ENCODE measurements around the gene COL10A1.

The COL10A1 gene

DNA sequence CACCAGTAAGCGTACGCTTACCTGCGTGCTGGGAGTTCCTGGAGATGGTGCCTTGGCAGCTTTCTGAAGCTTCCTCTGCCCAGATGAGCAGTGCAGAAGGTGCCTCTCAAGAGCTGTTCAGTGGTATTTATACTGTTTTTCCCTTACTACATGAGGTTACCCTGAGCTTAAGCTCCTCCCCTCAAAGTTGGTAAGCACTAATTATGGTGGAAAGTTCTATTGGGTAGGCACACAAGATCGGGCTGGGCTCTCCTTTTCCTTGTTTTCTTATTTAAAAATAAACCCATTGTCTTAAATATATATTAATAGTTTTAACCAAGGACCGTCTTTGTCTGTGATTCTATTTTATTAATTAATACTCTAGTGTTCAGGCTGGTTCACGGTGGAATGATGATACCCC is at the start of gene COL10A1:
Gene COL10A1, minus strand, starts transcription at position 101 of the 400 bp plus-strand sequence. CDS start 640 bp downstream, outside the sequence.
- DNase-seq = no peak

DNA sequence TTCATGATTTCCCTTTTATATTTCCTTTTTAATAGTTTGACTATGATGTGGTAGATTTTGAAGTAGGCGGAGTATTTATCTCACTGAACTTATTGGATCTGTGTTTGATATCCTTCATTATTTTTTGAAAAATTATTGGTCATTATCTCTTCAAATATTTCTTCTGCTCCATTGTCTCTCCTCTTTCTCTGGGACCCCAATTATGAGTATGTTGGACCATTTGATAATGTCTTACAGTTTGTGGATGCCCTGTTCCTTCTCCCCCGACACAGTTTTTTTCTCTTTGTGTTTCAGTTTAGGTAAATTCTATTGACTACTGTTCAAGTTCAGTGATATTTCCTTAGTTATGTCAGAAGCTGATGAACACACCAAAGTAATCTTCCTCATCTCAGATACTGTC is 49.4 kb upstream of the COL10A1 start:
- no peak for DNase-seq

DNA sequence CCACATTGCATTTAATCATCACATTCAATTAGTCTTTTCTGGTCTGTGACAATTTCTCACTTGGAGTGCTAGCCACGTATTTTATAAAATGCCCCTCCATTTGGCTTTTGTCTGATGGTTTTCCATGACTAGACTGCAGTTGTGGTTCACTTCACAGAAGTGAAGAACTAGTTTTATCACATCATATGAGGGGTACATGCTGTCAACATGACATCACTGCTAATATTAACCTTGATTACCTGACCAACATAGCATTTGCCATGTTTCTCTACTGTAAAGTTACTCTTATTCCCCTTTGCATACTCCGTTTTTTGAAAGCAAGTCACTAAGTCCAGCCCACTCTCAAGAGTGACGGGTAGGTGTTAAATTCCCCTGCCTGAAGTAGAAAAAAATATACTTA is 48.0 kb upstream of the COL10A1 start:
- no peak for DNase-seq

DNA sequence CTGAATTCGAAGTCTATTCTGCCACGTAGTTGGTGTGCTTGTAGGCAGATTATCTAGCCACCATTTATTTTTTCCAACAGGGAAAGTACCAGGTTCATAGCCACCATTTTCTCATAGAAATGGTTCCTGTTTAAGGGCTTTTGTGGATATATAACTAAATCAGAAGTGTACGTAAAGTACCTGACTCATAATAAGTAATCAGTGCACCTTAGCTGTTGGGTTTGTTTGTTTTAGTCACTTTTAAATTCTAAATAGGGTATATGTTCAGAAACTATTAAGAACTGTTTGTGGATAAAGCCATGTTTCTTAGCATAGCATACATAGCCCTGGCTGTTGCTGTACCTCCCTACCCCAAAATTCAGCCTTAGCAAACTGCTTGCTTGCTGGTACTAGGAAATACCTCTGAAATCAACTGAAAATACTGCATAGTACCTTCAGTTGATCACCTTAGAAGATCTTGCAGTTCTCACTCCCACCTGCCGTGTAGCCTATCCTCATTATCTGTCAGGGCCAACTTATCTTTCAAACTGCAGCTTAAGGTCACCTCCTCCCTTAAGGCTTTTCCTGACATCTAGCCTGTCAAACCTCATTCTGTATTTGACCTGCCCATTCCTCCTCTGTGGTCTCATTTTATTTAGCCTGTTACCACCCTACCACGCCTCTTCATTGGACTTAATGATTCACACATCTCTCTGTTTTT is 44.6 kb upstream of the COL10A1 start:
- no peak for DNase-seq

DNA sequence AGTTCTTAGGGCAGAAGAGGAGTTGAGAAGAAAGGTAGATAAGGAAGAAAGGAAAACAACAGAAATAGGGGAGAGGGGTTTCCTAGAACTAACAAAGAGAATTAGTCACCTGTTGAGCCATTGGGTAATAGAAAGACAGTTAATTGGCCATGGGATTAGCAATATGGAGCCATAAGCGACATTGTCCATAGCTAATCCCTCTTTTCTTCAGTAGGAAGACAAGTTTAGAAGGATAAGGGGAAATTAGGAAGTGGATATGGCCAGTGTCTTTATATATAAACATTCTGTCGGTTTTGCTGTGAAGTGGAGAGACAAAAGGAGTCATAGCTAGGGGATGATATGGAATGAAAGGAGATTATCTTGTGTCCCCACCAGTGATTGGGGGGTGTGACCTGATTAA is 43.9 kb upstream of the COL10A1 start:
- no peak for DNase-seq

DNA sequence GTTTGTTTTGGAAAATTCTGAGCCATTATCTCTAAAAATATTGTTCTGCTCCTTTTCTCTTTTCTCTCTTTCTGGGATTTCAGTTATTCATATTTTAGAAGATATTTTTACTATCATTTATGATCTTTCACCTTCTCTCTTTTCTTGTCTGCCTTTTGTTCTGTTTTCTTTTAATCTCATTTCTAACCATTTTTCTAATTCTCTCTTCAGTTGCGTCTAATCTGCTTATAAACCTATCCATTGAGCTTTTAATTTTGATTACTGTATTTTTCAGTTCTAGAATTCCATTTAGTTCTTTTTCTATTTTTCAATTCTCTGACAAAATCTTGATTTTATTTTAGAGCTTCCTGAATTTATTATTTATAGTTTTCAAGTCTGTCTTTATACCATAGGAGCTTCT is 42.2 kb upstream of the COL10A1 start:
- no peak for DNase-seq

DNA sequence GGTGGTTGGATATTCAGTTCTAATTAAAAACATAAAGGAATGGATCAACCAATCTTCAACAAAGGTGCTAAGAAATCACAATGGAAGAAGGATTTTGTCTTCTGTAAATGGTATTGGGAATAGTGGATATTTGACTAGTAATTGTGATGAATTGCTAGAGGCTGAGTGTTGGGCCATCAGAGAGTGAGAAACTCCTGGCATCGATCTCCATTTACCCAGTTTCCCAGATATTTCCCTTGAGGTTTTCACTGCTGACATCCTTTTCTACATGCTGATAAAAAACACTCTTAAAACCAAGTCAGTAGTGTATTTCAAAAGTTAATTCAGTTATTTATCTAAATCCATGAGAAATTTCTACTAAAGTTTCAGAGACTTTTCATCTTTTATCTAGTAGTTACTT is 40.4 kb upstream of the COL10A1 start:
- DNase-seq = no peak

DNA sequence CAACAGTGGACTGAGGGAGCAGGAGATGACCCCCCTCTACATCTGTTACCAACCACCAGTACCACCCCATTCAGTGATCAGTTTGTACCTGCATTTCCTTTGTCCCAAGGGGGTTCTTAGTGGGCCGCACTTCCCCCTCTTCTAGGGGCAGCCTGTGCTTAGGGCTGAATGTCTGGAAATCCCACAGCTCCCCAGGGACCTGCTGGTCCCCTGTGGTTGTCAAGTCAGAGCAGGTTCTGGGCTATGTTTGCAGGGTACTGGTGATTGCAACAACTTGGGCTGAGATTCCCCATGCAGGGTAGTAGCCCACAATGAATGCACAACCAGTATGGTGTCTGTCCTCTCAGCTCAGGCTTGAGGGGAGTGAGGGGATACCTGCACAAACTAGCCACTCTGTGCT is 39.7 kb upstream of the COL10A1 start:
- DNase-seq = no peak

DNA sequence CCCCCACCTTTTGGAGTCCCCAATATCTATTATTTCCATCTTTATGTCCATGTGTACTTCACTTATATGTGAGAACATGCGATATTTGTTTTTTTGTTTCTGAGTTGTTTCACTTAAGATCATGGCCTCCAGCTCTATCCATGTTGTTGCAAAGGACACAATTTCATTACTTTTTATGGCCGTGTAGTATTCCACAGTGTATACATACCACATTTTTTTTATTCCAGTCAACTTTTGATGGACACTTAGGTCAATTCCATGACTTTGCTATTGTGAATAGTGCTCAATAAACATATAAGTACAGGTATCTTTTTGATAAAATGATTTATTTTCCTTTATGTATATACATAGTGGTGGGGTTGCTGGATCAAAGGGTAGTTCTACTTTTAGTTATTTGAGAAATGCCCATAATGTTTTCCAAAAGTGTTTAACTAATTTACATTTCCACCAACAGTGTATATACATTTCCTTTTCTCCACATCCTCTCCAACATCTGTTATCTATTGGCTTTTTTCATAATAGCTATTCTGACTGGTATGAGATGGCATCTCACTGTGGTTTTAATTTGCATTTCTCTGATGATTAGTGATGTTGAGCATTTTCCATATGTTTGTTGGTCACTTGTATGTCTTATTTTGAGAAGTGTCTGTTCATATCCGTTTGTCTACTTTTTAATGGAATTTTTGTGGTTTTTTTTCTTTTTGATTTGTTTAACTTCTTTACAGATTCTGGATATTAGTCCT is 34.0 kb upstream of the COL10A1 start:
- DNase-seq = no peak

DNA sequence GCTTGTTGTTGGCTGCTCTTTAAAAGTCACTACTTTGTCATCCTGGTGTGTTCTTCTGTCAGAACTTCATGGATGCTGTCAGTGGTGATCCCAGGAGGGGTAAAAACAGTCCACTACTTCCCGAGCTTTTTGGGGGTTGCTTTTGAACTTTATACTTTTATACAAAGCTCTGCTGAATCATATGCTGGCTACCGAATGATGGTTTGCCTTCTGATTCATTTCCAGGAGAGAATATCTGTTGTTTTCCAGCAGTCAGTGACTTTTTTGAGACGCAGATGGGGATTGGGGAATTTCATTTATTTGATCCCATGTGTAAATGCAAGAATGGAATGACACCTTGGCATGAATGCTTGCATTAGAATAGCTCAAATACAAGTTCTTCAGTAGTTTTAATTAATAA is 32.7 kb upstream of the COL10A1 start:
- peak; percentile 19 for DNase-seq

DNA sequence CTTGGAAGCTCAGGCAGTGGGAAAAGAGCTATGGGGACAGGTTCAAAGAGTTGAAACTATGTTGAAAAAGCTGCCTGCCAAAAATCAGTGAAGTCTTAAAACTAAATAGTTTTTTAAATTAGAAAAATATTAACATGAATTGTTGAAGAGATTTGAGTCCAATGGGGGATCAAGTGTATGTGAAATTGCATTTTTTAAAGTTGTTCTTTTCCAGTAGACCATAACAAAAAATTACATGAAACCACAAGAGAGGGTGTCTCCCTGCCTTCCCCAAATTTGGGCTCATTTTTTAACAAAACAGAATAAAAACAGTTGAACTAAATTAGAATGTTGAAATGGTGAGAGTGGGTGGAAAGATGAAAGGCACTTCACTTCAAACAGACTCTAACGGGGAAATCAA is 31.5 kb upstream of the COL10A1 start:
- DNase-seq = no peak

DNA sequence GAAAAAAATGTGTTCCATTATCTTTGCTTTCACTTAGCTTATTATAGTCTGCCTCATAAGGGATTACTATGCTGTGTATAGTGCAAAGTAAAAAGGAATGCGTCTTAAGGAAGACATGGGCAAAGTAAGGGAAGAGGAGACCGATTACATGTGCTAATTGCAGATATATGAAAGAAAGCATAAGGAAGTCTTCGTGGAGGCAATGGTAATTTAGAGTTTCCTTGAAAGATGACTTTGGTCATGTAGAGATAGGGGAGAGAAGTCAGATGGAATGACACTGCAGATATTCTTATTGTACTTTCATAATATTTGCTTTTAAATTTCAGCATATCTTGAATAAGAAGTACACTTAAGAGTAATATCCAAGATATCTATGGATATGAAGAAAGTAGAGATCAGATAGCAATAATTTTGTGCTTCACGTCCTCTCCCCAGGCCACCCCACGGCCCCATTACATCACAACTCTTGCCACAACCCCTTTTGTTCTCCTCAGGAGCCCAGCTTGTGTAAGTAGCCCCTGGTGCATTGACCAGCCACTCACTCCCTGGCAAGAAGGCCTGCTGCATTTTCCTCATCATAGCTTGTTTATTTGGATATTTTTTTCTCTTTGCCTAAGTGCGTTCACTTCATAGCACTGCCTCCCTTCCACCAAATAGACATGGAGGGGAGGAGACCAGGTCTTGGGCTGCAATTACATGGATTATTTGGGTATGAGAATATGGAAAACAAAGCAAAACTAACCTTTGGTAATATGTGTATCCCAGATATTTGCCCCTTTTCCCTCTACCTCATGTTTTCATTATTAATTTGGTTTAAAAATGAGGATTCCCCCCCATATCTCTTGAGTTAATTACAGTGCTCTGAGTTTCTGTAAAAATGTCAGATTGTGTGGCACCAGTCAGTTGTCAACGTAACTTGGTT is 30.7 kb upstream of the COL10A1 start:
- no peak for DNase-seq

DNA sequence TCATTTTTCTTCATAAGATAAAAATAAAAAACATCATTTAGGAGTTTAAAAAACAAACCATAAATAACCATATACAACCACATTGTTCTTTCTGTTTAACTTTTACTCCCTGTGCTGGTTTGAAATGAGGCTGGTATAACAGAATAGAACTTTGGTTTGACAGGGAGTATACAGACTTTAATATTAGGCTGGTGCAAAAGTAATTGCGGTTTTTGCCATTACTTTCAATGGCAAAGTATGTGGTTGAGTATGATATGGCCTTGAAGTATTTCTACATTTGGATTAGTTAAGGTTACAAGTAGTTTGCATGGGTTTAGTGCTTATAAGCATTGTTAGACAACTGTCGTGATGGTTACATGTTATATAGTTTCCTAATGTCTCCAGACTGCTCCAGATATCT is 29.0 kb upstream of the COL10A1 start:
- no peak for DNase-seq

DNA sequence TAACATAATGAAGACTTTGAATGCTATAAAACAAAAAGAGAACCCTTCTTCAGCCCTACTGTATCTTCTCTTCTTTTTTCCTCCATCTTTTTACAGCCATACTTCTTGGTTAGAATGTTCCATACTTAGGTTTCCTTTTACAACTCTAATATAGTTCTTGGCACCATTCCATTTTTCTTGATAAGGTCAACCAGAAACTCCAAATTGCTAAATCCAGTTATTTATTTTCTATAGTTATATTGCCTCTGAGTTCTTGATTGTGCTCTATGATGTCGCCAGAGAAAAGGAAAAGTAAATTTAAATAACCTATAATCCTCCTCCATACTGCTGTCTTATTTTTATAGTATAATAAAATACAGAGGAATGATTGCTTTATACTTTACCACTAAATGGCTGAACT is 26.7 kb upstream of the COL10A1 start:
- no peak for DNase-seq

DNA sequence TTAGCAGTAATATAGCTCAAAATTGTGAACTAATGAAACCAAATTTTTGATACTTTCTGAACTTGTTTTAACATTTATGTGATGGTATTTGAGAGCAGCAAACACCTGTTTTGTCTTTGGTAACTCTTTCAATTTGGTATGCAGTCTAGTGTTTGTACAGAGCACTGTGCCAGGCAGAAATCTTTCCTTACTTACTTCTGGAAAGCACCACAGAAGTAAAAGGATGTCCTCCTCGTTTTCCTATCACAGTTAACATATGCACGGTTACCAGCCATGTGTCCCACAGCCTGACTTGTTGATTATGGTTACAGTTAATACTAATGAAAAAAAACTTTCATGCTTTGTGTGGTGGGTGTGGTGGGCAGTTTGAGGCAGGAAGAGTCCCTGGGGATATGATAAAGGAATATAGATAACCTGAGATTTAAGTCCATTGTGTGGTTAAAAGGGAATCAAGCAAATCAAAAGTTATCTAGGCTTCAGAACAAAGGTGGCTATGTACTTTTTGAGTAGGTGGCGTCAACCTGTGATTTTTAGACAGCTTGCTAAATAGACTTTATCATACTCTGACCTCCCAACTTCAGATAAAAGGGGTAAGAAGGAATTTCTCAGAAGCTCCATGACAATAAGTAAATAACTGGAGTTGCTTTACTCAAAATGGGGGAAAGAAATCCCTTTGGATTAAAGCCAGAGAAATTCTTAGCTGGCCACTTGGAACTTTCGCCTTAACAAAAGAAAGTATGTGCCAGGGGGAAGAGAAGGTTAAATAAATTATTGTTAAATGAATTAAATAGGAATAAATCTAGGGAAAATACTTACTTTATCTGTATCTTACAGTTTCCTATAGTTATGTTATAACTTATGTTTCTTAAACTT is 20.1 kb upstream of the COL10A1 start:
- no peak for DNase-seq

DNA sequence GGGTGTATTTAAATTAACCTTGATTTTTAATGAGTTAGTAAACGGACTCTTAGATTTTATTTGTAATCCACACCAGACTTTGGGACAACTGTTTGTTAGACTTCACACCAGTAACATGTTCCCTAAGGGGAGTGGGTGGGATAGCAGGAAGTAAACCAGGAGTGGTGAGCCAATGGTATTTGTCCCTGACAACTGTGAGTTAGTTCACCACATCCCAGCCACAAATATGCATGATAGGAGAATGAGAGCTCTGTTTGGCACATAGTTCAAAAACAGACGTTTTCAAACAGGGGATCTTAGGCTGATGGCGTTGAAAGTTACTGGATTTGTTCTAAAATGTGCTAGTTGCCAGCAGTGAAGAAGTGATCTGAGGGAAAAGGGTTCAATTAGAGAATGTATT is 18.7 kb upstream of the COL10A1 start:
- DNase-seq = no peak

DNA sequence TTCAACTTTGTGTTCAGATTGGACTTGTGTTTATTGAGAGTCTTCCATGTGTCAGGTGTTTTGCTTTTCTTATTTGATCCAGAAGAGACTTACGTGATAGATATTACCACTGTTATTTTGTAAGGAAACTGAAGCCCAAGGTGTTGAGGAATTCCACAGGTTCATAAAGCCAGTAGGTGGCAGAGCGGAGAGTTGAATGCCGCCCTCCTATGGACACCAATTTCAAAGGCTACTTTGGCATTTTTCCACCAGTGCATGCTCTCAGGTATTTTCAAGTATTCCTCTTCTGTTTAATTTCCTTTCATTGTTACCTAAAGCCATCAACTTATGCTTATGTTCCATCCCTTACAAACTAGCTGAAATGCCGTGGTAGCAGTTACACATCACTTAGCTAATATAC is 14.0 kb upstream of the COL10A1 start:
- DNase-seq = no peak

DNA sequence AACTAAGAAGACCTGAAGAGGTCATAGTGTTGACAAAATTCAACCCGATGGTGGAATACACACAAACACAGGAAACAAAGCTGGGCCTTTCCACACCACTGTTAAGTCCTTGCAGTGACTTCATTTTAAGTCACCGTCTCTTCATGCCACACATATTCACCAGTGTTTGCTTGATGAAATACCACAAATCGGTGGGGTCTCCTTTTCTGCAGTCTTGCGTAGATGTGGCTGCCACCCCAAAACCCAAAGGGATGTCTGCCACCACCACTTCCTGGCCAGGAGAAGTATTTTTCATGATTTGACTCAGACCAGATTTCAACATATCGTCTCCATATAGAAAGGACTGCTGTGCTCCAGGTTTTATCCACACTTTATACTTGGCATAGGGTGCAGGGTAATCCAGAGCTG is 11.0 kb upstream of the COL10A1 start:
- no peak for DNase-seq

DNA sequence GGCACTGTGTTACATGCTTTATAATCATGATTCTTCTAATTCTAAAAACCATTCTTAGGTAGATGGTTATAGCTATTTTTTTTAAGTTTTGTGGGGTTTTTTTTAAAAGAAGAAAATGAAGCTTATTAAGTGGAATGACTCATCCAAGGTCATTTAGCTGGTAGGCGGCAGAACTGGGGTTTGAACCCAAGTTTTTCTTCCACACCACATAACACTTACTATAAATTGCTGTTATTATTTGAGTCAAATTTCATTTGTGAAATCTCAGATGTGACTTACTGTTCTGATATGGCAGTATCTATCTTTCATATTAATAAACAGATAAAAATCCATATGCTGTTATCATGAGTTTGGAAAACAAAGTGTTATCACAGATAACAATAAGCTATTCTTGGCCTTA is 10.4 kb upstream of the COL10A1 start:
- no peak for DNase-seq

DNA sequence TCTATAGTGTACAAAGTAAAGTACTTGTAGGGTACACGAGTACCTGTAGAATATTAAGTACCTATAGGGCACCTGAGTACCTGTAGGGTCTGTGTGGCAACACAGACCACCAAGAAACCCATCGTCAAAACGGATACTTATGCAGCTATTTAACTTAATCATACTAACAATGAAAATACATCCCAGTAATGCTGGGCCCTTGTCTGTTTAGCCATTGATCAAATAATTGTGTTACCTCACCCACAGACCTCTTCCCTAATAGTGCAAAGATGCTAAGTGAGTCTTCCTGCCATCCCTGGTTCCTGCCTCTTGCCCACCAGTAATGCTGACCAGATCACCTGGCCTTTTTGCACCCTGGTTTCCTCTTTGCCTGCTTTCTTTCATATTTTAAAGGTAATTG is 7.5 kb upstream of the COL10A1 start:
- no peak for DNase-seq

DNA sequence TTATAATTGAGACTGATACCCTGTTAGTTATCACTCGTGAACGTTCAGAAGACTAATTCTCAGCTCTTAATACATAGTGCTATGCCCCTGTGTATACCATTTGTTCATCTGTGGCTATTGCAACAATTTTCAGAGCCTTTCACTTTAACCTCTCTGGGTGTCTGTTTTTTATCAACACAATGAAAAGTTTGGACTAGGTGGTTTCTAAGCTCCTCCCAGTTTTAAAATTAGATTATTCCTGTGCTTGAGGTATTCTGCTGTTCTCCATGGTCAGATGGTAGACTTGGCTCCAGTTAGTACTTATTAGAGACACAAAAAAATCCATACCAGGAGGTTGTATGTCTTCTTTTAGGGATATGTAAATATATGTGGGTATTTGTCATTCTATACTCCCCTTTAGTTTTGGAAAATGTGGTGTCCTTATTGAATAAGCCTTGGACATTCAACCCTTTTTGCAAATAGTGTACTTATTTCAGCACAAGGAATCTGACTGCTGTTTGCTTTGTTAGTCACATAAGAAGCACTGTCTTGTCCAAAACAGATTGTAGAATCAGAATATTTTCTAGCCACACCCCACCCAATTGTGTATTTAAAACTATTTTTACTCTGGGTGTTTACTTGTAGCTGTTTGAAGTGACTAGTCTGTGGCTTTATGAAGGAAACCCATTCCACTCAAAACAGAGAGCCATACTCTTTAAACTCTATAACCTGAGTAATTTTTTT is 2.0 kb upstream of the COL10A1 start:
- DNase-seq = no peak

DNA sequence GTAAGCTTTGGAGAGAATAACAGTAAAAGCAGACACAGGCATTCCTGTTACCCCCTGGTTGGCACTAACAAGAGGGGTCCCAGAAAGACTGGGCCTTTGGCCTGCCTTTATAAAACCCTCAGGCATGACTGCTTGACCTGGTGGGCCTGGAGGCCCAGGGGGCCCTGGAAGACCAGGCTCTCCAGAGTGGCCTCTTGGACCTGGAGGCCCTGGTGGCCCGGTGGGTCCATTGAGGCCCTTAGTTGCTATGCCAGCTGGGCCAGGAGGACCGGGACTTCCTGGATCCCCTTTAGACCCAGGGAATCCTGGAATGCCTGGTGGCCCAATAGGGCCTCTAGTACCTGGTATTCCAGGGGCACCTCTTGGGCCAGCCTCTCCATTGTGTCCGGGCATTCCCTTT is 5.5 kb downstream of the COL10A1 start:
- no peak for DNase-seq
